ENCODE measurements around the gene SURF2. TPM values are rescaled to one million over a fixed set of nuclear protein-coding genes. Genes with fewer than 3 reads are reported as not detected.

SURF2 gene
- total and polyA plus RNA-seq, 9 of the 15 experiments (the other 6 are each of a cell fraction or from before 2014, with no cell fraction given): 5.5 to 82.5 (median 21.3) TPM

DNA sequence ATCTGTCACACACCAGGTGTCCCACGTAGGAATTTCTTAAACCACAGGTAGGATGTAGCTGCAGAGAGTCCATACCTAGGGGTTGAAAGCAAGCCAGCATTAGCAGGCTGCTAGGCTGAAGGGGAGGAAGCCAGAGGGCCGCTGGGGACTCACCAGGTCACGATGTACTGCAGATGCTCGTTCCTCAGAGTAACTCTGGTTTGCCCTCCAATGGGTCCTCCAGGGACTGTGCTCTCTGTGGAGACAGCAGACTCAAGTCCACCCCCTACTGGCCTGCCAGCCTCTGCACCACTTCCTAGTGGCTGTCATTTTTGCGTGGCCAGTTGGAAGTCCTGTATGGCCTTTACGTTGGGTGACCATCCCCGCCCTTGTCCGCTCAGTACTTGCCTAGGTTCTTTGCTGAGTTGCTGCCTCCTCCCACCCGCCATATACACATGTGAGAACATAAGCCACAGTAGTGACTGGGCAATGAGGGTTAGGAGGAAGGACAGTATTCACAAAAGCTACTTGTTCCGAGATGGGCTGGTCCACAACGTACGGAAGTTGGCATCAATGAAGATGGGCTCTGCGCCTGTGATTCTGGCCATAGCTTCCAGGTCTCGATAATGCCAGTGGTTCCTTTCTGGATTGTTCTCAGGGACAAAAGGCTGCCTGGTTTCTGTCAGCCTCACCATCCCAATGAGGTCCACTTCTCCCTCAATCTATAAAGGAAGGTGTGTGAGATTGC, 4.3 kb upstream of the SURF2 start (continued):
- no peak for TF ChIP-seq HIVEP1 (CRISPR knock-in tag; IDR thresholded peaks at IDR 0.05)
- TF ChIP-seq ZBTB49 (CRISPR knock-in tag; IDR thresholded peaks at IDR 0.05; ENCODE audit: borderline replicate concordance): 0 out of 2 replicates have a peak, but pooled peaks have one; percentile 25
- TF ChIP-seq, protein P1, sequence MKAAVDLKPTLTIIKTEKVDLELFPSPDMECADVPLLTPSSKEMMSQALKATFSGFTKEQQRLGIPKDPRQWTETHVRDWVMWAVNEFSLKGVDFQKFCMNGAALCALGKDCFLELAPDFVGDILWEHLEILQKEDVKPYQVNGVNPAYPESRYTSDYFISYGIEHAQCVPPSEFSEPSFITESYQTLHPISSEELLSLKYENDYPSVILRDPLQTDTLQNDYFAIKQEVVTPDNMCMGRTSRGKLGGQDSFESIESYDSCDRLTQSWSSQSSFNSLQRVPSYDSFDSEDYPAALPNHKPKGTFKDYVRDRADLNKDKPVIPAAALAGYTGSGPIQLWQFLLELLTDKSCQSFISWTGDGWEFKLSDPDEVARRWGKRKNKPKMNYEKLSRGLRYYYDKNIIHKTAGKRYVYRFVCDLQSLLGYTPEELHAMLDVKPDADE (conservative IDR thresholded peaks at IDR 0.05; ENCODE audit: control insufficient read depth, low read depth, low read length): 0 out of 2 replicates have a peak, but pooled peaks have one; percentile 11
- TF ChIP-seq XRCC5 (IDR thresholded peaks at IDR 0.05; ENCODE audit: low read depth, low read length): peak; percentile 76; the same call in 1 of the 2 replicates
- no peak for TF ChIP-seq ESRRB (CRISPR knock-in tag; IDR thresholded peaks at IDR 0.05; ENCODE audit: borderline replicate concordance)
- TF ChIP-seq, protein P2, sequence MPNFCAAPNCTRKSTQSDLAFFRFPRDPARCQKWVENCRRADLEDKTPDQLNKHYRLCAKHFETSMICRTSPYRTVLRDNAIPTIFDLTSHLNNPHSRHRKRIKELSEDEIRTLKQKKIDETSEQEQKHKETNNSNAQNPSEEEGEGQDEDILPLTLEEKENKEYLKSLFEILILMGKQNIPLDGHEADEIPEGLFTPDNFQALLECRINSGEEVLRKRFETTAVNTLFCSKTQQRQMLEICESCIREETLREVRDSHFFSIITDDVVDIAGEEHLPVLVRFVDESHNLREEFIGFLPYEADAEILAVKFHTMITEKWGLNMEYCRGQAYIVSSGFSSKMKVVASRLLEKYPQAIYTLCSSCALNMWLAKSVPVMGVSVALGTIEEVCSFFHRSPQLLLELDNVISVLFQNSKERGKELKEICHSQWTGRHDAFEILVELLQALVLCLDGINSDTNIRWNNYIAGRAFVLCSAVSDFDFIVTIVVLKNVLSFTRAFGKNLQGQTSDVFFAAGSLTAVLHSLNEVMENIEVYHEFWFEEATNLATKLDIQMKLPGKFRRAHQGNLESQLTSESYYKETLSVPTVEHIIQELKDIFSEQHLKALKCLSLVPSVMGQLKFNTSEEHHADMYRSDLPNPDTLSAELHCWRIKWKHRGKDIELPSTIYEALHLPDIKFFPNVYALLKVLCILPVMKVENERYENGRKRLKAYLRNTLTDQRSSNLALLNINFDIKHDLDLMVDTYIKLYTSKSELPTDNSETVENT (CRISPR knock-in tag; IDR thresholded peaks at IDR 0.05): 0 out of 2 replicates have a peak, but pooled peaks have one; percentile 29
- peak; percentile 56 for TF ChIP-seq PKNOX1 (IDR thresholded peaks at IDR 0.05)
- peak; percentile 6; the same call in 1 of the 2 replicates for TF ChIP-seq NFIC (IDR thresholded peaks at IDR 0.05)
- 0 out of 2 replicates have a peak, but pooled peaks have one; percentile 16 for TF ChIP-seq EP400 (IDR thresholded peaks at IDR 0.05)
- no peak for TF ChIP-seq ZBTB12 (CRISPR knock-in tag; IDR thresholded peaks at IDR 0.05)
- TF ChIP-seq TRIM28 (IDR thresholded peaks at IDR 0.05): peak; percentile 88
- peak; percentile 29 for TF ChIP-seq HMGN3 (IDR thresholded peaks at IDR 0.05; ENCODE audit: borderline replicate concordance, extremely low read depth, insufficient read length, low read depth, low read length)
- peak; percentile 88; the same call in 1 of the 2 replicates for TF ChIP-seq THRAP3 (IDR thresholded peaks at IDR 0.05; ENCODE audit: borderline replicate concordance)
- no peak for TF ChIP-seq ZNF24 (IDR thresholded peaks at IDR 0.05)
- peak; percentile 58 for TF ChIP-seq ZBTB17 (CRISPR knock-in tag; IDR thresholded peaks at IDR 0.05)
- TF ChIP-seq MYC (IDR thresholded peaks at IDR 0.05; ENCODE audit: low read depth, low read length): peak; percentile 59; the same call in 1 of the 2 replicates
- no peak for TF ChIP-seq MYC (CRISPR knock-in tag; IDR thresholded peaks at IDR 0.05; ENCODE audit: borderline replicate concordance, low read depth)
